WERI-Rb-1 (cell line): Measurements from ENCODE around the gene C7orf33.
"Not testable (repeated sequence)": the region's sequence is repeated elsewhere in the genome, so short reads cannot be mapped to it uniquely, and the experiment has no call there.

ENCODE experiments used
- DNase-seq: peaks from one replicate; pipeline ENCODE4 v3.0.0-alpha.2; 2020
- H3K27ac ChIP-seq: fragments of 250-450 bp; sonication (Bioruptor Pico); 2 replicates; pipeline ENCODE4 v1.5.1; 2020; ENCODE audit warnings: mild to moderate bottlenecking, moderate library complexity
- H3K27me3 ChIP-seq: fragments of 250-450 bp; sonication (Bioruptor Pico); 2 replicates; pipeline ENCODE4 v1.5.1; 2021; ENCODE audit warnings: mild to moderate bottlenecking, low read depth, moderate library complexity; ENCODE audit not compliant: insufficient read depth, severe bottlenecking
- H3K36me3 ChIP-seq: fragments of 250-450 bp; sonication (Bioruptor Pico); 2 replicates; pipeline ENCODE4 v1.5.1; 2020; ENCODE audit warnings: mild to moderate bottlenecking, moderate library complexity
- H3K4me3 ChIP-seq: 2 replicates; pipeline ENCODE4 v1.5.1; 2011; ENCODE audit warnings: low read depth, mild to moderate bottlenecking, control low read depth, low read length
- H3K9me3 ChIP-seq: fragments of 250-450 bp; sonication (Bioruptor Pico); 2 replicates; pipeline ENCODE4 v1.5.1; 2021; ENCODE audit warnings: mild to moderate bottlenecking, moderate library complexity; ENCODE audit not compliant: severe bottlenecking
- CTCF ChIP-seq: IDR thresholded peaks from 2 replicates; pipeline ENCODE4 v1.5.1; 2011; ENCODE audit warnings: low read depth, mild to moderate bottlenecking, control low read depth, inconsistent platforms, low read length

Gene C7orf33

GRCh38 chr7:148547951-148548350 lies 42.6 kb upstream of the C7orf33 start:
- Histone ChIP-seq H3K4me3 (no peak overlapping the region), H3K9me3 (no peaks in the 10 kb centered on the region), H3K27ac (no peak overlapping the region), H3K27me3 (no peaks in the 10 kb centered on the region), H3K36me3 (no peaks in the 10 kb centered on the region)
- TF ChIP-seq CTCF: no peak
- DNase-seq: no peak

GRCh38 chr7:148553979-148554378 lies 36.6 kb upstream of the C7orf33 start:
- Histone ChIP-seq H3K9me3 (no peaks in the 10 kb centered on the region), H3K36me3 (no peaks in the 10 kb centered on the region), H3K27ac (no peak overlapping the region), H3K27me3 (no peaks in the 10 kb centered on the region), H3K4me3 (no peak overlapping the region)
- TF ChIP-seq CTCF: no peak
- no peak for DNase-seq

GRCh38 chr7:148556892-148557291 lies 33.7 kb upstream of the C7orf33 start:
- Histone ChIP-seq H3K36me3 (no peaks in the 10 kb centered on the region), H3K9me3 (peaks cover 4% of the 10 kb centered on the region), H3K27me3 (no peaks in the 10 kb centered on the region), H3K27ac (no peak overlapping the region), H3K4me3 (no peak overlapping the region)
- no peak for TF ChIP-seq CTCF
- no peak for DNase-seq

- Histone ChIP-seq H3K27ac (no peak overlapping the region), H3K9me3 (peaks cover 4% of the 10 kb centered on the region), H3K36me3 (no peaks in the 10 kb centered on the region), H3K27me3 (no peaks in the 10 kb centered on the region), H3K4me3 (no peak overlapping the region)
- no peak for TF ChIP-seq CTCF
- no peak for DNase-seq
Measured at GRCh38 chr7:148558914-148559313, 31.7 kb upstream of the C7orf33 start.

- TF ChIP-seq CTCF: no peak
- DNase-seq: no peak
- no peak overlapping the region for H3K27ac ChIP-seq
- H3K4me3 ChIP-seq: no peak overlapping the region
- H3K36me3 ChIP-seq: no peaks in the 10 kb centered on the region
- no peaks in the 10 kb centered on the region for H3K27me3 ChIP-seq
- H3K9me3 ChIP-seq: peaks cover 4% of the 10 kb centered on the region
Measured at GRCh38 chr7:148561099-148561498, 29.5 kb upstream of the C7orf33 start.

GRCh38 chr7:148563583-148564274 lies 26.8 kb upstream of the C7orf33 start:
- Histone ChIP-seq H3K27me3 (no peaks in the 10 kb centered on the region), H3K4me3 (no peak overlapping the region), H3K27ac (no peak overlapping the region), H3K36me3 (no peaks in the 10 kb centered on the region), H3K9me3 (peaks cover 4% of the 10 kb centered on the region)
- DNase-seq: no peak
- TF ChIP-seq CTCF: no peak

- not testable (repeated sequence) for DNase-seq, H3K4me3 ChIP-seq, H3K36me3 ChIP-seq
Measured at GRCh38 chr7:148564275-148564951, 26.2 kb upstream of the C7orf33 start.

More at GRCh38 chr7:148564275-148564951, 26.2 kb upstream of the C7orf33 start:
- not testable (repeated sequence) for H3K27me3 ChIP-seq, H3K27ac ChIP-seq, H3K9me3 ChIP-seq
